Prostate gland (tissue), 2 donors: ENCODE measurements around the gene SPTBN1. TPM values are rescaled to one million over a fixed set of nuclear protein-coding genes. Genes with fewer than 3 reads are reported as not detected.

ENCODE experiments used
- DNase-seq: peaks from one replicate; pipeline ENCODE4 v3.0.0-alpha.2; 2019; ENCODE audit warnings: low spot score
- H3K27ac ChIP-seq, 2 donors: fragments of 200-600 bp; sonication (generic); 2 replicates each; pipeline ENCODE4 v1.5.1; 2017 to 2019
- H3K27me3 ChIP-seq: fragments of 200-600 bp; sonication (generic); replicated peaks from 2 replicates; pipeline ENCODE4 v1.5.1; 2019; ENCODE audit not compliant: insufficient read depth
- H3K36me3 ChIP-seq, 2 donors: fragments of 200-600 bp; sonication (generic); 1 replicate in 1 of 2; 2 replicates in 1 of 2; pipeline versions ENCODE4 v1.5.1 to v1.8.1; 2017 to 2019
- H3K4me1 ChIP-seq: fragments of 200-600 bp; sonication (generic); replicated peaks from 2 replicates; pipeline ENCODE4 v1.5.1; 2019
- H3K4me3 ChIP-seq, 2 donors: fragments of 200-600 bp; sonication (generic); 2 replicates each; pipeline ENCODE4 v1.5.1; 2017 to 2019
- H3K9me3 ChIP-seq: fragments of 200-600 bp; sonication (generic); 2 replicates; pipeline ENCODE4 v1.5.1; 2017
- POLR2A ChIP-seq: fragments of 450-650 bp; IDR thresholded peaks from one replicate; pipeline ENCODE4 v1.6.1; 2016; ENCODE audit warnings: antibody characterized with exemption, mild to moderate bottlenecking
- POLR2AphosphoS5 ChIP-seq: sonication (generic); formaldehyde crosslinking; IDR thresholded peaks from one replicate; pipeline ENCODE4 v1.6.1; 2017; ENCODE audit warnings: antibody characterized with exemption
- WGBS: methylation state at CpG from one replicate; pipeline ENCODE4 v1.1.5; 2018; 5-methylcytosine and 5-hydroxymethylcytosine counted together
- intact Hi-C: fragments of 100-400 bp; cut with DNase I; formaldehyde crosslinking; loops from one replicate; pipeline ENCODE4 v1.14.2; 2022
- total RNA-seq, 2 donors: library from RNA; depleted of rRNA; stranded (reverse); fragments of >200 nt; gene quantifications; one replicate each; pipeline ENCODE4 v1.1.0, GENCODE V29; 2016
- TF ChIP-seq, protein P1 (sequence below), 4 experiments: fragments of 200-600 bp in 2 of 4; fragments of 450-650 bp in 2 of 4; sonication (generic) in 2 of 4; IDR thresholded peaks; 1 replicate in 3 of 4; 2 replicates in 1 of 4; pipeline ENCODE4 v1.5.1; 2016 to 2019; ENCODE audit warnings: antibody characterized with exemption in 4 of 4, mild to moderate bottlenecking in 2 of 4, moderate library complexity in 2 of 4

SPTBN1 gene
- total RNA-seq, 2 donors from 2014 or later: 146 to 348 TPM

DNA sequence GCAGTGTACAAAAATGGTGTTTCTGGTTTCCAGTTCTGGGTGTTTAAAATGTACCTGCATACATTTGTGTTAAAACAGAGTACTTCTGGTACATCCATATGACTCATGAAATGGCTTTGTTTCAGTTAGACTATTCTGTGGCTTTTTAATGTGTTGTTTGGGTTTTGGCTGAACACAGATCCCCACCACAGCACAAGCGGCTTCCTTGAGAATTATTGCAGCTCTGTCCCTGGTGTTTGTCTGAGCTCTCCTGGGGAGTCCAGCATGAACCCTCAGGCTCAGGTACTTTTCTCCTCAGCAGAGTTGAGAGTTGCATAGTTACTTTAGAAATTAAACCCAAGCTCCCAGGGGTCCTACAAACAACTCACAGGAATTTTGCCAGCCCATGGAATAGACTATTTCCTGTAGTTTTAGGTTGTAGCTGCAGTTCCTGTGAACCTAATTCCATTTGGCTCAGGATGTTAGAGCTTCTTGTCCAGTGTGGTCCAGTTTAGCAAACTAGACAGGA lies 202.5 kb downstream of the SPTBN1 start:
- H3K36me3 ChIP-seq: peaks cover 0 to 20% of the 10 kb centered on the region in 2 donors
- no peaks in the 10 kb centered on the region for H3K9me3 ChIP-seq
- DNase-seq: no peak
- H3K4me3 ChIP-seq: no peak overlapping the region
- 47% methylated on average over 1 of the region's 1 CpG for WGBS
- H3K27me3 ChIP-seq: no peaks in the 10 kb centered on the region
- H3K27ac ChIP-seq: no peak overlapping the region
- no peaks in the 10 kb centered on the region for H3K4me1 ChIP-seq
- TF ChIP-seq POLR2AphosphoS5 (no peak), POLR2A (no peak)
- TF ChIP-seq, protein P1, sequence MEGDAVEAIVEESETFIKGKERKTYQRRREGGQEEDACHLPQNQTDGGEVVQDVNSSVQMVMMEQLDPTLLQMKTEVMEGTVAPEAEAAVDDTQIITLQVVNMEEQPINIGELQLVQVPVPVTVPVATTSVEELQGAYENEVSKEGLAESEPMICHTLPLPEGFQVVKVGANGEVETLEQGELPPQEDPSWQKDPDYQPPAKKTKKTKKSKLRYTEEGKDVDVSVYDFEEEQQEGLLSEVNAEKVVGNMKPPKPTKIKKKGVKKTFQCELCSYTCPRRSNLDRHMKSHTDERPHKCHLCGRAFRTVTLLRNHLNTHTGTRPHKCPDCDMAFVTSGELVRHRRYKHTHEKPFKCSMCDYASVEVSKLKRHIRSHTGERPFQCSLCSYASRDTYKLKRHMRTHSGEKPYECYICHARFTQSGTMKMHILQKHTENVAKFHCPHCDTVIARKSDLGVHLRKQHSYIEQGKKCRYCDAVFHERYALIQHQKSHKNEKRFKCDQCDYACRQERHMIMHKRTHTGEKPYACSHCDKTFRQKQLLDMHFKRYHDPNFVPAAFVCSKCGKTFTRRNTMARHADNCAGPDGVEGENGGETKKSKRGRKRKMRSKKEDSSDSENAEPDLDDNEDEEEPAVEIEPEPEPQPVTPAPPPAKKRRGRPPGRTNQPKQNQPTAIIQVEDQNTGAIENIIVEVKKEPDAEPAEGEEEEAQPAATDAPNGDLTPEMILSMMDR (IDR thresholded peaks at IDR 0.05): no peak
- intact Hi-C loops: no loop called here

DNA sequence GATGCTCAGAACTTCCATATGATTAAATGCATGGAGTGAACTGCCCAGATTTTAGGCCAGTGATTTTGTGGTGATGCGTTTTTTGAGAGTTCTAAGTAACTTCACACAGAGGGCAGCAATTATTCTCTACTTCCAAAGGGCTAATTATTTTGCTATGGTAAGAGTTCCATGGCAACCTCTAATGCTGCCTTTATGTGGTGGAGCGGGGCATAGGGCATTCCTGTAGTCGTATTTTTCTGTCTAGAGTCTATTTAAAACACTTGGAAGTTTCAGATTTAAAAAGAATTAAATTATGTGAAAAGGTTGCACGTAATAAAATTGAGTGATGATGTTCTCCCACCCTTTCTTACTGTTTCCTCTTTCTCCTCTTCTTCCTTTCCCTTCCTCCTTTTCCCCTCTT lies 203.4 kb downstream of the SPTBN1 start:
- no peaks in the 10 kb centered on the region for H3K9me3 ChIP-seq
- WGBS: 79% methylated on average over 4 of the region's 4 CpGs
- no peak for DNase-seq
- peaks cover 0 to 12% of the 10 kb centered on the region in 2 donors for H3K36me3 ChIP-seq
- no peaks in the 10 kb centered on the region for H3K4me1 ChIP-seq
- no peak overlapping the region for H3K4me3 ChIP-seq
- no peak for TF ChIP-seq POLR2AphosphoS5
- TF ChIP-seq, protein P1 (IDR thresholded peaks at IDR 0.05): no peak
- TF ChIP-seq POLR2A: no peak
- intact Hi-C loops: no loop called here
- H3K27me3 ChIP-seq: no peaks in the 10 kb centered on the region
- H3K27ac ChIP-seq: no peak overlapping the region

DNA sequence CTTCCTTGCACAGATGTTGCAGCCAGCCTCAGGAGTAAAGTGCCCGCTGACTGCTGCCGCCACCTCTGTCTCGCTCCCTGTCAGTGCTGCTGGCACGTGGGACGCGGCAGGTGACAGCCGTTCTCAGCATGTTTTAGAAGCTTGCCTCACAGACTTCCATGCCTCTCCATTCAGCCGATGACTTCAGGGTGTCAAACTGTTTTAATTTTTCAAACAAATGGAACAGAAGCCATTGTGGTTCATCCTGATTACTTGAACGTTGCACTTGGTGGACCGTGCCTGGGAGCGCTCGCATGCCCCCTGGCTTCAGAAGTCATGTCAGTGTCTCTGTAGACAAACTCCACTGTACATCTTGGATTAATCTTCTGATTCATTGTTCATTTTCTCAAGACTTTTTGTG lies 204.6 kb downstream of the SPTBN1 start:
- TF ChIP-seq, protein P1 (IDR thresholded peaks at IDR 0.05): peak in 1 of 4 experiments; percentile 4
- TF ChIP-seq POLR2AphosphoS5: no peak
- Histone ChIP-seq H3K9me3 (no peaks in the 10 kb centered on the region), H3K27me3 (no peaks in the 10 kb centered on the region), H3K36me3 (peaks cover 0 to 1% of the 10 kb centered on the region in 2 donors), H3K4me1 (peaks cover 4% of the 10 kb centered on the region), H3K27ac (no peak overlapping the region), H3K4me3 (no peak overlapping the region)
- DNase-seq: no peak
- WGBS: 79% methylated on average over 12 of the region's 12 CpGs
- intact Hi-C loops: no loop called here

DNA sequence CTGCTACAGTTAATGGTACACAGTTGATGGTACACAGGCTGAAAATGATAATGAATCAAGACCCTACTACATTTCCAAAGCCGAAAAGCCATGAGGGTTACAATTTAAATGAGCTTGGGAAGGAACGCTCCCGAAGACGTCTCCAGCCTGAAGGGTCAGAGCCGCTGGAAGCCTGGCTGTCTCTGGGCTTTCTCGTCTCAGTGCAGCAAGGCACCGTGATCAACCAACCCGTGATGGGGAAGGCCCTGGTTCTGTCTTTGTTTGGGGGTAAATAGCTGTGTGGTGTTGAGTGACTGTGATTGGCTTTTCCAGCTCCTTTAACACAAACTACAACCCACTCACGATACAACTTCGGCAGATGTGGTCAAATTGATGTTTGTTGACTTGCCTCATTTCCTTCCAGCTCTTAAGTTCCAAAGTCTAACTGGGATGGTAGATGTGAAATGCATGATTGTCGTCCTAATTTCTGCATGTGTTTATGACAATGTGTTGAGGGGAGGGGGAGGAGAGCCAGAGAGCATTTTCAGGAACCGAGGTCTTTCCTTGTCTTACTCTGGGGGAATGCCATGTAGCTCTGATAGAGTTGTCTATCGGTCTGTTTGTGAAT lies 207.4 kb downstream of the SPTBN1 start:
- H3K4me1 ChIP-seq: peaks cover 24% of the 10 kb centered on the region

More for the DNA sequence above, 207.4 kb downstream of the SPTBN1 start:
- H3K4me3 ChIP-seq: no peak overlapping the region
- no peaks in the 10 kb centered on the region for H3K27me3 ChIP-seq
- WGBS: 90% methylated on average over 13 of the region's 13 CpGs
- intact Hi-C loops: no loop called here
- TF ChIP-seq POLR2A: no peak
- TF ChIP-seq, protein P1 (IDR thresholded peaks at IDR 0.05): no peak
- no peak for TF ChIP-seq POLR2AphosphoS5
- no peaks in the 10 kb centered on the region for H3K9me3 ChIP-seq
- DNase-seq: no peak
- no peaks in the 10 kb centered on the region for H3K36me3 ChIP-seq
- H3K27ac ChIP-seq: no peak overlapping the region
